Transverse colon (tissue), 4 donors: ENCODE results near the gene AFG1L.

ENCODE experiments used
- EP300 ChIP-seq: sonication (generic); formaldehyde crosslinking; IDR thresholded peaks from one replicate; pipeline ENCODE4 v1.6.1; 2017; ENCODE audit warnings: antibody characterized with exemption, low read depth
- POLR2A ChIP-seq: fragments of 450-650 bp; IDR thresholded peaks from one replicate; pipeline ENCODE4 v1.6.1; 2016; ENCODE audit warnings: antibody characterized with exemption, mild to moderate bottlenecking, moderate library complexity
- POLR2AphosphoS5 ChIP-seq, 3 donors: sonication (generic); formaldehyde crosslinking; IDR thresholded peaks; one replicate each; pipeline ENCODE4 v1.6.1; 2016; ENCODE audit warnings: antibody characterized with exemption in 3 of 3
- TF ChIP-seq, protein P1 (sequence below), 5 experiments: fragments of 200-600 bp in 3 of 5; fragments of 450-650 bp in 2 of 5; sonication (generic) in 3 of 5; IDR thresholded peaks; 1 replicate in 2 of 5; 2 replicates in 3 of 5; pipeline ENCODE4 v1.5.1; 2016 to 2017; ENCODE audit warnings: antibody characterized with exemption in 5 of 5, inconsistent platforms in 3 of 5, mild to moderate bottlenecking in 2 of 5, moderate library complexity in 1 of 5

DNA sequence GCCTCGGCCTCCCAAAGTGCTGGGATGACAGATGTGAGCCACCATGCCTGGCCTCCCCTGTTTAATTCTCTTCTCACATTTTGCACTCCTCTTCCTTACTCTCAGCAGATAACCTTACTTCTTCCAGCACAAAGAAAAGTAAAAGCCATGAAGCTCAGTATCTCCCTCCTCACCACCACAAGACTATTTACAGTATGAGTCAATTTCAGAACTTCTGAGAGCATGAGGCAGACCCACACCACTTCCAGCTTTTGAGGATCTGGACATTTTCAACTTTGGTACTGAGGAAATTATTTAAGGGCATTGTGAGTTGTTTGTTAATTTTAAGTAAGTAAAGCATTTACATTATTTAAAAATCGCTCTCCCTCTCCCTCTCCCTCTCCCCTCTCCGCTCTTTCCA, 26.0 kb upstream of the AFG1L start:
- TF ChIP-seq, protein P1, sequence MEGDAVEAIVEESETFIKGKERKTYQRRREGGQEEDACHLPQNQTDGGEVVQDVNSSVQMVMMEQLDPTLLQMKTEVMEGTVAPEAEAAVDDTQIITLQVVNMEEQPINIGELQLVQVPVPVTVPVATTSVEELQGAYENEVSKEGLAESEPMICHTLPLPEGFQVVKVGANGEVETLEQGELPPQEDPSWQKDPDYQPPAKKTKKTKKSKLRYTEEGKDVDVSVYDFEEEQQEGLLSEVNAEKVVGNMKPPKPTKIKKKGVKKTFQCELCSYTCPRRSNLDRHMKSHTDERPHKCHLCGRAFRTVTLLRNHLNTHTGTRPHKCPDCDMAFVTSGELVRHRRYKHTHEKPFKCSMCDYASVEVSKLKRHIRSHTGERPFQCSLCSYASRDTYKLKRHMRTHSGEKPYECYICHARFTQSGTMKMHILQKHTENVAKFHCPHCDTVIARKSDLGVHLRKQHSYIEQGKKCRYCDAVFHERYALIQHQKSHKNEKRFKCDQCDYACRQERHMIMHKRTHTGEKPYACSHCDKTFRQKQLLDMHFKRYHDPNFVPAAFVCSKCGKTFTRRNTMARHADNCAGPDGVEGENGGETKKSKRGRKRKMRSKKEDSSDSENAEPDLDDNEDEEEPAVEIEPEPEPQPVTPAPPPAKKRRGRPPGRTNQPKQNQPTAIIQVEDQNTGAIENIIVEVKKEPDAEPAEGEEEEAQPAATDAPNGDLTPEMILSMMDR (IDR thresholded peaks at IDR 0.05): no peak
- TF ChIP-seq POLR2A (no peak), POLR2AphosphoS5 (IDR thresholded peaks at IDR 0.05) (no peak), EP300 (no peak)
